ENCODE data around the gene RNMT. TPM values are rescaled to one million over a fixed set of nuclear protein-coding genes. Genes with fewer than 3 reads are reported as not detected.
"Not testable (repeated sequence)": the region's sequence is repeated elsewhere in the genome, so short reads cannot be mapped to it uniquely, and the experiment has no call there.

RNMT gene
- total RNA-seq, 3 donors from 2014 or later (not counting 1 experiment from before 2014, with no cell fraction given): 68.9 to 77.4 (median 71.9) TPM

- H3K36me3 Mint-ChIP-seq: no peaks in the 10 kb centered on the region
- ATAC-seq: no peak
- H3K4me1 Mint-ChIP-seq: peaks cover 40 to 54% of the 10 kb centered on the region in 2 donors
- intact Hi-C loops (cut with micrococcal nuclease): no loop called here
- H3K4me1 ChIP-seq (ENCODE audit: control insufficient read depth, insufficient read depth, low read length): no peaks in the 10 kb centered on the region
- no peaks in the 10 kb centered on the region for H3K27me3 ChIP-seq (ENCODE audit: control insufficient read depth, insufficient read depth, low read length)
- no peaks in the 10 kb centered on the region for H3K9me3 Mint-ChIP-seq
- TF ChIP-seq CTCF (IDR thresholded peaks at IDR 0.05): no peak
- no peak overlapping the region for H3K27ac ChIP-seq (ENCODE audit: low read length)
- no peak overlapping the region for H3K4me3 Mint-ChIP-seq
- H3K27ac Mint-ChIP-seq: no peak overlapping the region
- H3K27me3 Mint-ChIP-seq (ENCODE audit: low read depth in 2 of 2): no peaks in the 10 kb centered on the region
- WGBS (ENCODE audit: insufficient coverage): 94% methylated on average over 4 of the region's 4 CpGs
- DNase-seq: no peak
- peaks cover 5% of the 10 kb centered on the region for H3K36me3 ChIP-seq (ENCODE audit: control insufficient read depth, insufficient read depth, low read length)
- no peak overlapping the region for H3K4me3 ChIP-seq (ENCODE audit: low read length)
- H3K9me3 ChIP-seq (ENCODE audit: control insufficient read depth, insufficient read depth, low read length): no peaks in the 10 kb centered on the region
Observed at GRCh38 chr18:13684546-13684945, 41.9 kb upstream of the RNMT start.

- Mint-ChIP-seq H3K4me1 (peaks cover 56 to 82% of the 10 kb centered on the region in 2 donors), H3K9me3 (peaks cover 0 to 7% of the 10 kb centered on the region in 2 donors), H3K36me3 (no peaks in the 10 kb centered on the region), H3K27ac (no peak overlapping the region), H3K27me3 (ENCODE audit: low read depth in 2 of 2) (no peaks in the 10 kb centered on the region), H3K4me3 (no peak overlapping the region)
- Histone ChIP-seq H3K36me3 (ENCODE audit: control insufficient read depth, insufficient read depth, low read length) (no peaks in the 10 kb centered on the region), H3K27ac (ENCODE audit: low read length) (no peak overlapping the region), H3K9me3 (ENCODE audit: control insufficient read depth, insufficient read depth, low read length) (no peaks in the 10 kb centered on the region), H3K4me3 (ENCODE audit: low read length) (no peak overlapping the region), H3K4me1 (ENCODE audit: control insufficient read depth, insufficient read depth, low read length) (no peaks in the 10 kb centered on the region), H3K27me3 (ENCODE audit: control insufficient read depth, insufficient read depth, low read length) (no peaks in the 10 kb centered on the region)
- no peak for DNase-seq
- ATAC-seq: no peak
- TF ChIP-seq CTCF (IDR thresholded peaks at IDR 0.05): no peak
- 88% methylated on average over 21 of the region's 21 CpGs for WGBS (ENCODE audit: insufficient coverage)
- intact Hi-C loops (cut with micrococcal nuclease): no loop called here
Observed at GRCh38 chr18:13688191-13689136, 38.0 kb upstream of the RNMT start.

GRCh38 chr18:13690060-13690459, 36.4 kb upstream of the RNMT start:
- H3K9me3 ChIP-seq (ENCODE audit: control insufficient read depth, insufficient read depth, low read length); DNase-seq; H3K36me3 ChIP-seq (ENCODE audit: control insufficient read depth, insufficient read depth, low read length); intact Hi-C loops (cut with micrococcal nuclease); H3K4me1 ChIP-seq (ENCODE audit: control insufficient read depth, insufficient read depth, low read length); H3K9me3 Mint-ChIP-seq; H3K27me3 Mint-ChIP-seq (ENCODE audit: low read depth in 2 of 2); H3K4me3 Mint-ChIP-seq; H3K27me3 ChIP-seq (ENCODE audit: control insufficient read depth, insufficient read depth, low read length); ATAC-seq; H3K27ac Mint-ChIP-seq; H3K27ac ChIP-seq (ENCODE audit: low read length); H3K36me3 Mint-ChIP-seq; H3K4me3 ChIP-seq (ENCODE audit: low read length): not testable (repeated sequence)
- H3K4me1 Mint-ChIP-seq: peaks cover 52 to 83% of the 10 kb centered on the region in 2 donors
- 96% methylated on average over 9 of the region's 9 CpGs for WGBS (ENCODE audit: insufficient coverage)

GRCh38 chr18:13695337-13695736, 31.1 kb upstream of the RNMT start:
- H3K4me3 Mint-ChIP-seq; intact Hi-C loops (cut with micrococcal nuclease): not testable (repeated sequence)

More at GRCh38 chr18:13695337-13695736, 31.1 kb upstream of the RNMT start:
- H3K27me3 ChIP-seq (ENCODE audit: control insufficient read depth, insufficient read depth, low read length); H3K36me3 ChIP-seq (ENCODE audit: control insufficient read depth, insufficient read depth, low read length); ATAC-seq; H3K36me3 Mint-ChIP-seq; H3K4me3 ChIP-seq (ENCODE audit: low read length); H3K27me3 Mint-ChIP-seq (ENCODE audit: low read depth in 2 of 2); DNase-seq; H3K9me3 ChIP-seq (ENCODE audit: control insufficient read depth, insufficient read depth, low read length); H3K4me1 ChIP-seq (ENCODE audit: control insufficient read depth, insufficient read depth, low read length); H3K27ac ChIP-seq (ENCODE audit: low read length); H3K27ac Mint-ChIP-seq; H3K9me3 Mint-ChIP-seq: not testable (repeated sequence)
- WGBS (ENCODE audit: insufficient coverage): 100% methylated on average over 1 of the region's 5 CpGs
- H3K4me1 Mint-ChIP-seq: peaks cover 39 to 68% of the 10 kb centered on the region in 2 donors
